ENCODE results near the gene TARM1. TPM values are rescaled to one million over a fixed set of nuclear protein-coding genes. Genes with fewer than 3 reads are reported as not detected.
"Not testable (repeated sequence)": the region's sequence is repeated elsewhere in the genome, so short reads cannot be mapped to it uniquely, and the experiment has no call there.

The TARM1 gene
- total RNA-seq, 2 donors from 2014 or later = not detected

- Mint-ChIP-seq H3K36me3 (no peaks in the 10 kb centered on the region), H3K9me3 (no peaks in the 10 kb centered on the region), H3K27ac (peak within 1 kb of the TSS in 1 of 2 donors; percentile 14)
- no peak for ATAC-seq
- DNase-seq (ENCODE audit: low spot score in 2 of 2) = no peak
Observed at GRCh38 chr19:54063350-54064116, 17.6 kb downstream of the TARM1 start, which contains the start of gene VSTM1. TSS of gene VSTM1 (minus strand) at chr19:54063897. CDS start at chr19:54063777, 120 bp downstream.

GRCh38 chr19:54062643-54063042, 18.5 kb downstream of the TARM1 start:
- no peak overlapping the region for H3K27ac Mint-ChIP-seq
- no peak for DNase-seq (ENCODE audit: low spot score in 2 of 2)
- no peaks in the 10 kb centered on the region for H3K9me3 Mint-ChIP-seq
- H3K36me3 Mint-ChIP-seq = no peaks in the 10 kb centered on the region
- no peak for ATAC-seq

GRCh38 chr19:54047616-54048015, 33.5 kb downstream of the TARM1 start:
- Mint-ChIP-seq H3K9me3 (peaks cover 0 to 8% of the 10 kb centered on the region in 2 donors), H3K27ac (no peak overlapping the region), H3K36me3 (no peaks in the 10 kb centered on the region)
- DNase-seq (ENCODE audit: low spot score in 2 of 2) = no peak
- no peak for ATAC-seq

GRCh38 chr19:54045771-54046170, 35.4 kb downstream of the TARM1 start:
- DNase-seq (ENCODE audit: low spot score in 2 of 2) = no peak
- Mint-ChIP-seq H3K36me3 (no peaks in the 10 kb centered on the region), H3K27ac (no peak overlapping the region), H3K9me3 (peaks cover 0 to 8% of the 10 kb centered on the region in 2 donors)
- no peak for ATAC-seq

- ATAC-seq = no peak
- Mint-ChIP-seq H3K36me3 (no peaks in the 10 kb centered on the region), H3K9me3 (no peaks in the 10 kb centered on the region), H3K27ac (no peak overlapping the region)
- DNase-seq (ENCODE audit: low spot score in 2 of 2) = no peak
Observed at GRCh38 chr19:54042989-54043388, 38.2 kb downstream of the TARM1 start.

- DNase-seq (ENCODE audit: low spot score in 2 of 2) (no peak), ATAC-seq (no peak)
- no peak overlapping the region for H3K27ac Mint-ChIP-seq
- H3K9me3 Mint-ChIP-seq = no peaks in the 10 kb centered on the region
- no peaks in the 10 kb centered on the region for H3K36me3 Mint-ChIP-seq
Observed at GRCh38 chr19:54041969-54042606, 39.1 kb downstream of the TARM1 start.

- no peak for DNase-seq (ENCODE audit: low spot score in 2 of 2)
- Mint-ChIP-seq H3K27ac (no peak overlapping the region), H3K9me3 (no peaks in the 10 kb centered on the region), H3K36me3 (no peaks in the 10 kb centered on the region)
- no peak for ATAC-seq
Observed at GRCh38 chr19:54040003-54040402, 41.2 kb downstream of the TARM1 start.

- H3K27ac Mint-ChIP-seq; DNase-seq (ENCODE audit: low spot score in 2 of 2); ATAC-seq; H3K36me3 Mint-ChIP-seq; H3K9me3 Mint-ChIP-seq: not testable (repeated sequence)
Observed at GRCh38 chr19:54036542-54036941, 44.6 kb downstream of the TARM1 start.

GRCh38 chr19:54035215-54036178, 45.7 kb downstream of the TARM1 start:
- no peaks in the 10 kb centered on the region for H3K9me3 Mint-ChIP-seq
- no peak overlapping the region for H3K27ac Mint-ChIP-seq
- ATAC-seq (no peak), DNase-seq (ENCODE audit: low spot score in 2 of 2) (no peak)
- no peaks in the 10 kb centered on the region for H3K36me3 Mint-ChIP-seq

- DNase-seq (ENCODE audit: low spot score in 2 of 2) = no peak
- no peaks in the 10 kb centered on the region for H3K36me3 Mint-ChIP-seq
- no peaks in the 10 kb centered on the region for H3K9me3 Mint-ChIP-seq
- H3K27ac Mint-ChIP-seq = no peak overlapping the region
- no peak for ATAC-seq
Observed at GRCh38 chr19:54030895-54031586, 50.1 kb downstream of the TARM1 start.

- Mint-ChIP-seq H3K9me3 (no peaks in the 10 kb centered on the region), H3K36me3 (no peaks in the 10 kb centered on the region), H3K27ac (no peak overlapping the region)
- ATAC-seq (peak; percentile 24 to 58), DNase-seq (ENCODE audit: low spot score in 2 of 2) (peak in 1 of 2 donors; percentile 60)
Observed at GRCh38 chr19:54029930-54030490, 51.2 kb downstream of the TARM1 start.

- H3K9me3 Mint-ChIP-seq = no peaks in the 10 kb centered on the region
- no peaks in the 10 kb centered on the region for H3K36me3 Mint-ChIP-seq
- DNase-seq (ENCODE audit: low spot score in 2 of 2) (no peak), ATAC-seq (no peak)
- H3K27ac Mint-ChIP-seq = no peak overlapping the region
Observed at GRCh38 chr19:54029301-54029700, 51.9 kb downstream of the TARM1 start.

- Mint-ChIP-seq H3K36me3 (no peaks in the 10 kb centered on the region), H3K9me3 (no peaks in the 10 kb centered on the region), H3K27ac (no peak overlapping the region)
- no peak for ATAC-seq
- DNase-seq (ENCODE audit: low spot score in 2 of 2) = no peak
Observed at GRCh38 chr19:54026656-54027055, 54.5 kb downstream of the TARM1 start.

- DNase-seq (ENCODE audit: low spot score in 2 of 2) (no peak), ATAC-seq (no peak)
- Mint-ChIP-seq H3K36me3 (no peaks in the 10 kb centered on the region), H3K27ac (no peak overlapping the region), H3K9me3 (no peaks in the 10 kb centered on the region)
Observed at GRCh38 chr19:54024660-54025059, 56.5 kb downstream of the TARM1 start.

- DNase-seq (ENCODE audit: low spot score in 2 of 2) (no peak), ATAC-seq (no peak)
- no peaks in the 10 kb centered on the region for H3K36me3 Mint-ChIP-seq
- no peaks in the 10 kb centered on the region for H3K9me3 Mint-ChIP-seq
- H3K27ac Mint-ChIP-seq = no peak overlapping the region
Observed at GRCh38 chr19:54023191-54023590, 58.0 kb downstream of the TARM1 start.

GRCh38 chr19:54021932-54022331, 59.2 kb downstream of the TARM1 start:
- Mint-ChIP-seq H3K27ac (no peak overlapping the region), H3K36me3 (no peaks in the 10 kb centered on the region), H3K9me3 (no peaks in the 10 kb centered on the region)
- DNase-seq (ENCODE audit: low spot score in 2 of 2) (no peak), ATAC-seq (no peak)

Measured in activated naive CD4-positive, alpha-beta T cell treated with anti-CD3 and anti-CD28 coated beads, Interleukin-2, amount 50 U/mL, for 72 hours (primary cell).